SH-SY5Y (cell line): ENCODE measurements around the gene NOTCH3.

ENCODE experiments used
- GATA2 ChIP-seq: IDR thresholded peaks from 2 replicates; pipeline ENCODE4 v1.6.1; 2011; ENCODE audit warnings: mild to moderate bottlenecking, low read depth, low read length
- GATA3 ChIP-seq: IDR thresholded peaks from 2 replicates; pipeline ENCODE4 v1.6.1; 2011; ENCODE audit warnings: low read depth, mild to moderate bottlenecking, low read length, moderate library complexity

GRCh38 chr19:15210323-15210781 lies 9.6 kb upstream of the NOTCH3 start:
- TF ChIP-seq GATA2 (no peak), GATA3 (no peak)
